ENCODE data around the gene SGK2. TPM values are rescaled to one million over a fixed set of nuclear protein-coding genes. Genes with fewer than 3 reads are reported as not detected.

Gene SGK2
- total RNA-seq, 1 experiment from 2014 or later: 0.13 TPM

DNA sequence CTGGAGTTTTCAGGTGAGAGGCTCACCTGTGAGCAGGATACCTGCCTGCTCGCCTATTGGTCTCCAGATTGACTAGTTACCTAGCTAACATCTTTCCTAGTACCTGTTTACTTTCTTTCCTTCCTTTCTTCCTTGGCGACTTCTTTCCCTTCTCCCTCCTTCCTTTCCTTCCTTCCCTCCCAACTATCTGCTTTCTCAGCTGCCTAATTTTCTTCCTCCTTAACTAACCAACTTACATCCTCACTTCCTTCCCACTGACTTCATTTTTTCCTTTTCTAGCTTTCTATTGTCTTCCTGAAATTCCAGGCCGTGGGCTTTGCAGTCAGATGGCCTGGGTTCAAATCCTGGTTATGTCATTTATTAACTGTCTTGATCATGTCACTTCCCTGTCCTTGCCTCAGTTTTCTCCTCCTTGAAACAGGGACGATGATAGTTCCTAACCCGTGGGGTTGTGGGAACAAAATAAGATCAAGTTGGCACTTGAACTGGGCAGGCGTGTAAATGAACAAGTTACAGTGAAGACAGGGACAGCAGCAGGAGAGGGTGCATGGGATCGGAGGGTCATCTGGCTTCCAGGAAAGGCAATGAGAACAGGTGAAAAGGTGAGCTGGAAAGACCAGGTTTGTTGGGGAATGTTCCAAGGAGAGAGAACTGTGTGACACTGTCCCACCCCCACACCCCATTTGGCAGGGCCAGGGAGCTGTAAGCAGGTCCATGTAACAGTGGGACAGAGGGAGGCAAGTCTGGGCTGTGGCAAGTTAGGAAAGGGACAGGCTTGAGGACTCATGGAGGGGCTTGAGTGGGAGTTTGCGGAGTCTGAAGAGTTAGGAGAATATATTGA is 540 bp downstream of the SGK2 start:
- BruUV-seq (replicated peaks): no TSS peak
- intact Hi-C loops (cut with micrococcal nuclease; ENCODE audit: unreplicated experiment): no loop called here
- no peak overlapping the region for H3K4me3 ChIP-seq (ENCODE audit: low read depth, low read length, poor library complexity, severe bottlenecking)
- no peak for DNase-seq (ENCODE audit: low spot score)
- no peak overlapping the region for H3K27ac ChIP-seq (ENCODE audit: low read depth, low read length, poor library complexity, severe bottlenecking)
- TF ChIP-seq EZH2 (IDR thresholded peaks at IDR 0.05; ENCODE audit: borderline replicate concordance, low read depth, low read length, poor library complexity, severe bottlenecking): no peak
- TF ChIP-seq, protein P1, sequence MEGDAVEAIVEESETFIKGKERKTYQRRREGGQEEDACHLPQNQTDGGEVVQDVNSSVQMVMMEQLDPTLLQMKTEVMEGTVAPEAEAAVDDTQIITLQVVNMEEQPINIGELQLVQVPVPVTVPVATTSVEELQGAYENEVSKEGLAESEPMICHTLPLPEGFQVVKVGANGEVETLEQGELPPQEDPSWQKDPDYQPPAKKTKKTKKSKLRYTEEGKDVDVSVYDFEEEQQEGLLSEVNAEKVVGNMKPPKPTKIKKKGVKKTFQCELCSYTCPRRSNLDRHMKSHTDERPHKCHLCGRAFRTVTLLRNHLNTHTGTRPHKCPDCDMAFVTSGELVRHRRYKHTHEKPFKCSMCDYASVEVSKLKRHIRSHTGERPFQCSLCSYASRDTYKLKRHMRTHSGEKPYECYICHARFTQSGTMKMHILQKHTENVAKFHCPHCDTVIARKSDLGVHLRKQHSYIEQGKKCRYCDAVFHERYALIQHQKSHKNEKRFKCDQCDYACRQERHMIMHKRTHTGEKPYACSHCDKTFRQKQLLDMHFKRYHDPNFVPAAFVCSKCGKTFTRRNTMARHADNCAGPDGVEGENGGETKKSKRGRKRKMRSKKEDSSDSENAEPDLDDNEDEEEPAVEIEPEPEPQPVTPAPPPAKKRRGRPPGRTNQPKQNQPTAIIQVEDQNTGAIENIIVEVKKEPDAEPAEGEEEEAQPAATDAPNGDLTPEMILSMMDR (conservative IDR thresholded peaks at IDR 0.05; ENCODE audit: low read depth, low read length): no peak
- no peaks in the 10 kb centered on the region for H3K36me3 ChIP-seq (ENCODE audit: insufficient read depth, low read length, poor library complexity, severe bottlenecking)
- H3K9me3 ChIP-seq (ENCODE audit: low read depth, low read length, poor library complexity, severe bottlenecking): no peaks in the 10 kb centered on the region
- ChIA-PET CTCF (no interaction called here), POLR2A (ENCODE audit: low non-redundant PET) (no interaction called here)
- no peaks in the 10 kb centered on the region for H3K4me1 ChIP-seq (ENCODE audit: insufficient read depth, low read length, poor library complexity, severe bottlenecking)
- H3K27me3 ChIP-seq (replicated peaks; ENCODE audit: insufficient read depth, low read depth, low read length, poor library complexity): no peaks in the 10 kb centered on the region

GRCh38 chr20:43560974-43561373 is 2.1 kb downstream of the SGK2 start:
- CTCF ChIA-PET: no interaction called here
- Histone ChIP-seq H3K4me3 (ENCODE audit: low read depth, low read length, poor library complexity, severe bottlenecking) (no peak overlapping the region), H3K27me3 (replicated peaks; ENCODE audit: insufficient read depth, low read depth, low read length, poor library complexity) (no peaks in the 10 kb centered on the region), H3K4me1 (ENCODE audit: insufficient read depth, low read length, poor library complexity, severe bottlenecking) (no peaks in the 10 kb centered on the region), H3K9me3 (ENCODE audit: low read depth, low read length, poor library complexity, severe bottlenecking) (no peaks in the 10 kb centered on the region), H3K36me3 (ENCODE audit: insufficient read depth, low read length, poor library complexity, severe bottlenecking) (no peaks in the 10 kb centered on the region), H3K27ac (ENCODE audit: low read depth, low read length, poor library complexity, severe bottlenecking) (no peak overlapping the region)
- intact Hi-C loops (cut with micrococcal nuclease; ENCODE audit: unreplicated experiment): no loop called here
- TF ChIP-seq, protein P1 (conservative IDR thresholded peaks at IDR 0.05; ENCODE audit: low read depth, low read length): no peak
- TF ChIP-seq EZH2 (IDR thresholded peaks at IDR 0.05; ENCODE audit: borderline replicate concordance, low read depth, low read length, poor library complexity, severe bottlenecking): no peak
- no TSS peak for BruUV-seq (replicated peaks)
- DNase-seq (ENCODE audit: low spot score): no peak
- POLR2A ChIA-PET (ENCODE audit: low non-redundant PET): no interaction called here

GRCh38 chr20:43563429-43563828 is 4.6 kb downstream of the SGK2 start:
- no peaks in the 10 kb centered on the region for H3K4me1 ChIP-seq (ENCODE audit: insufficient read depth, low read length, poor library complexity, severe bottlenecking)
- no peaks in the 10 kb centered on the region for H3K36me3 ChIP-seq (ENCODE audit: insufficient read depth, low read length, poor library complexity, severe bottlenecking)
- no peaks in the 10 kb centered on the region for H3K9me3 ChIP-seq (ENCODE audit: low read depth, low read length, poor library complexity, severe bottlenecking)
- DNase-seq (ENCODE audit: low spot score): peak; percentile 5
- TF ChIP-seq, protein P1 (conservative IDR thresholded peaks at IDR 0.05; ENCODE audit: low read depth, low read length): 0 out of 2 replicates have a peak, but pooled peaks have one; percentile 18
- TF ChIP-seq EZH2 (IDR thresholded peaks at IDR 0.05; ENCODE audit: borderline replicate concordance, low read depth, low read length, poor library complexity, severe bottlenecking): no peak
- no peak overlapping the region for H3K27ac ChIP-seq (ENCODE audit: low read depth, low read length, poor library complexity, severe bottlenecking)
- BruUV-seq (replicated peaks): no TSS peak
- no peak overlapping the region for H3K4me3 ChIP-seq (ENCODE audit: low read depth, low read length, poor library complexity, severe bottlenecking)
- ChIA-PET CTCF (no interaction called here), POLR2A (ENCODE audit: low non-redundant PET) (no interaction called here)
- no peaks in the 10 kb centered on the region for H3K27me3 ChIP-seq (replicated peaks; ENCODE audit: insufficient read depth, low read depth, low read length, poor library complexity)
- intact Hi-C loops (cut with micrococcal nuclease; ENCODE audit: unreplicated experiment): no loop called here
